ENCODE measurements around the gene FAT1. TPM values are rescaled to one million over a fixed set of nuclear protein-coding genes. Genes with fewer than 3 reads are reported as not detected.

FAT1 gene
- total RNA-seq, 4 donors from 2014 or later, result 73.1 to 95.6 (median 76.5) TPM

DNA sequence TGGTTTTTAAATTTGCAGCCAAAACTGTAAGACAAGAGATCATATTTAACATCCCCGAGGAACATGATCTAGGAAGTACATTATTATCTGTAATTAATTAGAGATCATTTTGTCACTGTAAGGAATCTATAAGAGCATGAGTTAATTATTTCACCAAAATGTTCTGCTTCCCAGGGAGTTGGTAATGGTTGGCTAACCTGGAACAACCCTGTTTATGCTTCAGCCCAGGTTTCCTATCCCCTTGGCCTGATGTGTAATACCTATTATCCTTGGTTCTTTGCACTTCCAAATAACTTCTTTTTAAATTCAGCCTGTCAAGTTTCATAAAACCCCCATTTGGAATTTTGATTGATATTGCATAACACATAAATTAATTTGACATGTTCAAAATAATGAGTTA is 161.9 kb downstream of the FAT1 start:
- Histone ChIP-seq H3K36me3 (no peaks in the 10 kb centered on the region), H3K9me3 (no peaks in the 10 kb centered on the region), H3K27ac (no peak overlapping the region), H3K27me3 (no peaks in the 10 kb centered on the region), H3K4me3 (replicated peaks in 1 of 3) (no peak overlapping the region), H3K4me1 (no peaks in the 10 kb centered on the region)
- DNase-seq, result no peak
- WGBS, 2 donors, result 81 to 89% methylated on average over 1 of the region's 1 CpG
- no peak for TF ChIP-seq POLR2A (IDR thresholded peaks at IDR 0.05)
- TF ChIP-seq, protein P1, sequence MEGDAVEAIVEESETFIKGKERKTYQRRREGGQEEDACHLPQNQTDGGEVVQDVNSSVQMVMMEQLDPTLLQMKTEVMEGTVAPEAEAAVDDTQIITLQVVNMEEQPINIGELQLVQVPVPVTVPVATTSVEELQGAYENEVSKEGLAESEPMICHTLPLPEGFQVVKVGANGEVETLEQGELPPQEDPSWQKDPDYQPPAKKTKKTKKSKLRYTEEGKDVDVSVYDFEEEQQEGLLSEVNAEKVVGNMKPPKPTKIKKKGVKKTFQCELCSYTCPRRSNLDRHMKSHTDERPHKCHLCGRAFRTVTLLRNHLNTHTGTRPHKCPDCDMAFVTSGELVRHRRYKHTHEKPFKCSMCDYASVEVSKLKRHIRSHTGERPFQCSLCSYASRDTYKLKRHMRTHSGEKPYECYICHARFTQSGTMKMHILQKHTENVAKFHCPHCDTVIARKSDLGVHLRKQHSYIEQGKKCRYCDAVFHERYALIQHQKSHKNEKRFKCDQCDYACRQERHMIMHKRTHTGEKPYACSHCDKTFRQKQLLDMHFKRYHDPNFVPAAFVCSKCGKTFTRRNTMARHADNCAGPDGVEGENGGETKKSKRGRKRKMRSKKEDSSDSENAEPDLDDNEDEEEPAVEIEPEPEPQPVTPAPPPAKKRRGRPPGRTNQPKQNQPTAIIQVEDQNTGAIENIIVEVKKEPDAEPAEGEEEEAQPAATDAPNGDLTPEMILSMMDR (IDR thresholded peaks at IDR 0.05), result no peak
- intact Hi-C loops (cut with DNase I), result no loop called here

DNA sequence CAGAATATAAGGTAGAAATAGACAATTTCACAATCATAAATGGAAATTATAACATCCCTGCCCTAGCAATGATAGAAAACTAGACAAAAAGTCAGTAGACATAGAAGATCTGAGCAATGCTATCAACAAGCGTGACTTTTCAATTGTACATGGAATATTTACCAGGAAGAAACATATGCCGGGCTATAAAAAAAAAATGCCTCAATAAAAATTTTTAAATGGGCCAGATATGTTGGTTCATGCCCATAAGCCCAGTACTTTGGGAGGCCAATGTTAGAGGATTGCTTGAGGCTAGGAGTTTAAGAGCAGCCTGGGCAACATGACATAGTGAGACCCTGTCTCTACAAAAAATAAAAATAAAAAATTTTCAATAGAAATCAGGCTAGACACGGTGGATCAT is 163.0 kb downstream of the FAT1 start:
- Histone ChIP-seq H3K9me3 (no peaks in the 10 kb centered on the region), H3K4me3 (replicated peaks in 1 of 3) (no peak overlapping the region), H3K4me1 (no peaks in the 10 kb centered on the region), H3K27ac (no peak overlapping the region), H3K27me3 (no peaks in the 10 kb centered on the region), H3K36me3 (no peaks in the 10 kb centered on the region)
- no peak for DNase-seq
- intact Hi-C loops (cut with DNase I), result no loop called here
- TF ChIP-seq, protein P1 (IDR thresholded peaks at IDR 0.05), result no peak
- TF ChIP-seq POLR2A (IDR thresholded peaks at IDR 0.05), result no peak
- WGBS, 2 donors, result 96% methylated on average over 3 of the region's 3 CpGs

DNA sequence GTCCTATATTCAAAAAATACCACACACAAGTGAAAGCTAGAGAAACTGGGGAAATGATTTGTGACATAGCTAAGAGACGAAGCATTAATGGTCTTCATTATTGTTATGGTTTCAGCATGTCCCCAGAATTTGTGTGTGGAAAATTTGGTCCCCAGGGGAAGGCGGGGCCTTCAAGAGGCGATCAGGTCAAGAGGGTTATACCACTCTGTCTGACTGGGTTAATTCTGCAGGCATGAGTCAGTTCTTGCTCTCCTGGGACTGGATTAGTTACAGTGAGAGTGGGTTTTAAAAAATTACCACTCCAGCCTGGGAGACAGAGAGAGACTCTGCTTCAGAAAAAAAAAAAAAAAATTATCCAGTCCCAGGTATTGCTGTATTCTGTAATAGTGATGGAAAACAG is 166.2 kb downstream of the FAT1 start:
- Histone ChIP-seq H3K27ac (no peak overlapping the region), H3K4me1 (peaks cover 0 to 16% of the 10 kb centered on the region in 2 donors), H3K36me3 (no peaks in the 10 kb centered on the region), H3K4me3 (replicated peaks in 1 of 3) (no peak overlapping the region), H3K27me3 (no peaks in the 10 kb centered on the region), H3K9me3 (no peaks in the 10 kb centered on the region)
- DNase-seq, result no peak
- TF ChIP-seq, protein P1 (IDR thresholded peaks at IDR 0.05), result no peak
- no peak for TF ChIP-seq POLR2A (IDR thresholded peaks at IDR 0.05)
- WGBS, 2 donors, result 63 to 67% methylated on average over 3 of the region's 3 CpGs
- intact Hi-C loops (cut with DNase I), result no loop called here

DNA sequence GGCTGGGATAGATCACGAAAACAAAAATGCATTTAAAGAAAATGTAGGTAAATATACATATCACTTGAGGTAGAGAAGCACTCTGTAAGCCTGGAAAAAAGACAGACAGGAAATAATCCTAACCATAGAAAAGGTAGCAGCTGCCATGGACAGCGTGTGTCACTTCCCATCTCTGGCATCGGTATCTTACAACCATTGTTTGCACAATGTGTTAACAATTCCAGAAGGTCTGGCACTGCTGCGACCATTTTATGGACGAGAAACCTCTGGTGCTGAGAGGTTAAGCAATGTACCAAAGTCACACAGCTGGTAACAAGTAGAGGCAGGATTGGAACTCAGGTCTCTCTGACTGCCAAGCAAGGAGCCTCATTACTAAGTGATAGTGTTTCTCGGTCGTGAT is 166.6 kb downstream of the FAT1 start:
- H3K9me3 ChIP-seq, result no peaks in the 10 kb centered on the region
- H3K4me1 ChIP-seq, result peaks cover 0 to 16% of the 10 kb centered on the region in 2 donors
- H3K4me3 ChIP-seq (replicated peaks in 1 of 3), result no peak overlapping the region
- no peak for TF ChIP-seq POLR2A (IDR thresholded peaks at IDR 0.05)
- TF ChIP-seq, protein P1 (IDR thresholded peaks at IDR 0.05), result no peak
- H3K27me3 ChIP-seq, result no peaks in the 10 kb centered on the region
- 68 to 84% methylated on average over 7 of the region's 7 CpGs for WGBS, 2 donors
- no peaks in the 10 kb centered on the region for H3K36me3 ChIP-seq
- intact Hi-C loops (cut with DNase I), result no loop called here
- no peak for DNase-seq
- no peak overlapping the region for H3K27ac ChIP-seq

DNA sequence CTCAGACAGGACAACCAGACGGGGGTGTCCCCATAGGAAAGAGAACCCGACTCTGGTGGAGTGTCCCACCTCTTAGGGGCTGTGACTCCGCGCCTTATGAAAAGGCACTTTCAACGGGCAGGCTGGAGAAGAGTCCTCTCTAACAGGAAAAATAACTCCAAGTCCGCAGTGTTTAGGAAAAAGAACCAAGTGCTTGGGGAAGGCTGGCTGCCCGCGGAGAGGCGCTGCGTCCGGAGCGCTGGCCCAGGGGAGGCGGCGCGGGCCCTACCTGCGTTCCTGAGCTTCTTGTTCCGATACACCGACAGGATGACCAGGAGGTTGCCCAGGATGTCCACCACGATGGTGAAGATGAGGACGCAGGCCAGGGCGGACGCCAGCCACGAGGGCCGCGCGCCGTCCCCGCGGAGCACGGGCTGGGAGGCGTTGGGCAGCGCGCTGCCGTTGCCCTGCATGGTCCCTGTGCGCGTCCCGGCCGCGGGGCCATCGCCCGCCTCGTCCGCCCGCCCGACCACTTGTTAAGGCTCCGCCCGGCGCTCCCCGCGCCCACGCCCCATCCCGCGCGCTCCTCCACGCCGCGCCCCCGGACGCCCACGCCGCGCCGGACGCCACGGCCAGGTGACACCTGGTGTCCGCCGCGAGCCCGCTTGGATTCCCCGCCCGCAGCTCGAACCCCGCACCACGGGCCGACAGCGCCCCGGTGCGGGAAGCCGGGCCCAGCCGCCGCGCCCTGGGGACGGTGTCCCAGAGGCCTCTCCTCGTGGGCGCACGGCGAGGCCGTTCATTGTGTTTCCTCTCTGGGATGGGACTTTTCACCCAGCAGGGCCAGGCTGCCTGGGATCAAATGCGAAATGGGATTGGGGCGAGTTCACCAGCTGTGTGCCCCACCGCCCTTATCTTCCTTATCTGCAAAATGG is 168.5 kb downstream of the FAT1 start, which contains the start of gene MTNR1A:
MTNR1A (minus strand) TSS at position 654 of the 914 bp plus-strand sequence; CDS start at position 452, 202 bp downstream.
- 8 to 10% methylated on average over 26 to 39 of the region's 91 CpGs for WGBS, 2 donors
- TF ChIP-seq, protein P1 (IDR thresholded peaks at IDR 0.05), result no peak
- no peak for TF ChIP-seq POLR2A (IDR thresholded peaks at IDR 0.05)
- no peak for DNase-seq
- no peak within 1 kb of the TSS for H3K27ac ChIP-seq
- intact Hi-C loops (cut with DNase I), result no loop called here
- no peaks in the 10 kb centered on the region for H3K9me3 ChIP-seq
- no peaks in the 10 kb centered on the region for H3K36me3 ChIP-seq
- peak within 1 kb of the TSS in 1 of 3 donors; percentile 8 for H3K4me3 ChIP-seq (replicated peaks in 1 of 3)
- H3K4me1 ChIP-seq, result peaks cover 0 to 16% of the 10 kb centered on the region in 2 donors
- H3K27me3 ChIP-seq, result no peaks in the 10 kb centered on the region

All from thyroid gland (tissue), 4 donors.